ENCODE results near the gene KLRC3.

- TF ChIP-seq POLR2AphosphoS5 (IDR thresholded peaks at IDR 0.05) (no peak), POLR2A (IDR thresholded peaks at IDR 0.05) (peak; percentile 13), EP300 (IDR thresholded peaks at IDR 0.05; ENCODE audit: low read depth) (no peak)
- TF ChIP-seq, protein P1, sequence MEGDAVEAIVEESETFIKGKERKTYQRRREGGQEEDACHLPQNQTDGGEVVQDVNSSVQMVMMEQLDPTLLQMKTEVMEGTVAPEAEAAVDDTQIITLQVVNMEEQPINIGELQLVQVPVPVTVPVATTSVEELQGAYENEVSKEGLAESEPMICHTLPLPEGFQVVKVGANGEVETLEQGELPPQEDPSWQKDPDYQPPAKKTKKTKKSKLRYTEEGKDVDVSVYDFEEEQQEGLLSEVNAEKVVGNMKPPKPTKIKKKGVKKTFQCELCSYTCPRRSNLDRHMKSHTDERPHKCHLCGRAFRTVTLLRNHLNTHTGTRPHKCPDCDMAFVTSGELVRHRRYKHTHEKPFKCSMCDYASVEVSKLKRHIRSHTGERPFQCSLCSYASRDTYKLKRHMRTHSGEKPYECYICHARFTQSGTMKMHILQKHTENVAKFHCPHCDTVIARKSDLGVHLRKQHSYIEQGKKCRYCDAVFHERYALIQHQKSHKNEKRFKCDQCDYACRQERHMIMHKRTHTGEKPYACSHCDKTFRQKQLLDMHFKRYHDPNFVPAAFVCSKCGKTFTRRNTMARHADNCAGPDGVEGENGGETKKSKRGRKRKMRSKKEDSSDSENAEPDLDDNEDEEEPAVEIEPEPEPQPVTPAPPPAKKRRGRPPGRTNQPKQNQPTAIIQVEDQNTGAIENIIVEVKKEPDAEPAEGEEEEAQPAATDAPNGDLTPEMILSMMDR (IDR thresholded peaks at IDR 0.05), result no peak
These were observed 24.9 kb downstream of the KLRC3 start for GRCh38 chr12:10395390-10395998.

All from transverse colon (tissue), 4 donors.